HepG2 (cell line): ENCODE results near the gene RDH11. TPM values are rescaled to one million over a fixed set of nuclear protein-coding genes. Genes with fewer than 3 reads are reported as not detected.

Experiments
- ATAC-seq: fragments of 200-7000 bp; cut with Tn5 transposase; 3 replicates; pipeline ENCODE4 v1.9.1; 2020; ENCODE audit warnings: mild to moderate bottlenecking, moderate library complexity
- BruUV-seq: library from RNA; stranded (reverse); fragments of 400-500 nt; replicated peaks from 2 replicates; lab custom pipeline; 2021; lab: Mats Ljungman, UMichigan
- CTCF ChIA-PET: fragments of 300-600 bp; formaldehyde crosslinking; extraction: SDS; loops from one replicate; lab custom pipeline; 2021; ENCODE audit warnings: low total read pairs, inconsistent platforms, low intra/inter-chr PET ratio; lab: Yijun Ruan, JAX
- POLR2A ChIA-PET: fragments of 350-600 bp; sonication (Branson Sonifier 250); formaldehyde crosslinking; loops from one replicate; lab custom pipeline; 2020; ENCODE audit warnings: antibody characterized with exemption, inconsistent platforms; lab: Yijun Ruan, JAX
- DNase-seq: peaks from one replicate; pipeline ENCODE4 v3.0.0-alpha.2; 2015; ENCODE audit warnings: low spot score
- FAIRE-seq: peaks from 3 replicates; lab custom pipeline; 2011; peaks lifted over from hg19 to GRCh38; lab: Jason Lieb, UNC
- H2AFZ ChIP-seq: one replicate; pipeline ENCODE4 v1.6.1; 2011; ENCODE audit warnings: low read length, inconsistent platforms
- H3K27ac ChIP-seq: fragments of 300-600 bp; 3 replicates; pipeline ENCODE4 v1.8.0; 2011; ENCODE audit warnings: mixed run types, mild to moderate bottlenecking, mixed read lengths, low read length, inconsistent platforms; ENCODE audit not compliant: insufficient read depth; ENCODE audit errors: extremely low read length
- H3K27me3 ChIP-seq, 2 experiments: fragments of 200-600 bp in 1 of 2; 2 replicates in 1 of 2; 3 replicates in 1 of 2; pipeline versions ENCODE4 v1.6.0 to v1.8.0; 2011; ENCODE audit warnings: low read length in 2 of 2, mild to moderate bottlenecking in 2 of 2, moderate library complexity in 2 of 2, inconsistent platforms in 1 of 2; ENCODE audit not compliant: insufficient read depth in 2 of 2, control insufficient read depth in 1 of 2
- H3K36me3 ChIP-seq, 2 experiments: fragments of 200-600 bp in 1 of 2; replicated peaks in 1 of 2; 2 replicates in 1 of 2; 3 replicates in 1 of 2; pipeline versions ENCODE4 v1.5.1 to v1.8.0; 2011; ENCODE audit warnings: low read length in 2 of 2, inconsistent platforms in 1 of 2; ENCODE audit not compliant: insufficient read depth in 2 of 2, control insufficient read depth in 1 of 2
- H3K4me1 ChIP-seq: 2 replicates; pipeline ENCODE4 v1.5.1; 2012; ENCODE audit warnings: low read length, inconsistent platforms; ENCODE audit not compliant: insufficient read depth
- H3K4me2 ChIP-seq: 2 replicates; pipeline ENCODE4 v1.6.0; 2011; ENCODE audit warnings: low read depth, low read length, inconsistent platforms
- H3K4me3 ChIP-seq, 3 experiments: fragments of 200-600 bp in 1 of 3; sonication (generic), shearing (Covaris generic) in 1 of 3; replicated peaks in 1 of 3; 2 replicates each; pipeline ENCODE4 v1.5.1; 2011 to 2016; ENCODE audit warnings: low read length in 3 of 3, inconsistent platforms in 2 of 3, low read depth in 2 of 3, mild to moderate bottlenecking in 2 of 3, control low read depth in 1 of 3, mixed read lengths in 1 of 3; ENCODE audit not compliant: insufficient read depth in 1 of 3
- H3K79me2 ChIP-seq: one replicate; pipeline ENCODE4 v1.6.1; 2011; ENCODE audit warnings: low read length, inconsistent platforms; ENCODE audit not compliant: insufficient read depth
- H3K9ac ChIP-seq: 2 replicates; pipeline ENCODE4 v1.6.0; 2011; ENCODE audit warnings: mild to moderate bottlenecking, low read depth, low read length, inconsistent platforms; ENCODE audit not compliant: insufficient read depth
- H3K9me3 ChIP-seq: 2 replicates; pipeline ENCODE4 v1.5.1; 2012; ENCODE audit warnings: mild to moderate bottlenecking, low read length
- H4K20me1 ChIP-seq: 2 replicates; pipeline ENCODE4 v1.6.0; 2011; ENCODE audit warnings: inconsistent platforms, mild to moderate bottlenecking, low read length, moderate library complexity; ENCODE audit not compliant: insufficient read depth
- FOXK2 ChIP-seq: fragments of 450-650 bp; IDR thresholded peaks from 2 replicates; pipeline ENCODE4 v1.6.1; 2016
- HDAC1 ChIP-seq: sonication (generic); formaldehyde crosslinking; IDR thresholded peaks from 2 replicates; pipeline ENCODE4 v1.5.1; 2020; ENCODE audit warnings: mild to moderate bottlenecking, missing genetic modification reagents
- JARID2 ChIP-seq: sonication (generic); formaldehyde crosslinking; IDR thresholded peaks from 2 replicates; pipeline ENCODE4 v1.8.1; 2023; ENCODE audit warnings: missing genetic modification reagents, inconsistent platforms; ENCODE audit not compliant: insufficient replicate concordance
- KMT2A ChIP-seq: sonication (generic); formaldehyde crosslinking; IDR thresholded peaks from 2 replicates; pipeline ENCODE4 v1.4.0; 2020; ENCODE audit warnings: missing genetic modification reagents
- MAF1 ChIP-seq: sonication (generic); formaldehyde crosslinking; IDR thresholded peaks from 2 replicates; pipeline ENCODE4 v1.5.0; 2020; ENCODE audit warnings: missing genetic modification reagents, borderline replicate concordance
- MAFK ChIP-seq, 2 experiments: IDR thresholded peaks in 1 of 2; conservative IDR thresholded peaks in 1 of 2; 2 replicates each; pipeline ENCODE4 v1.6.1; 2011; ENCODE audit warnings: improper control_type of control experiment in 2 of 2, low read length in 2 of 2
- SP5 ChIP-seq: IDR thresholded peaks from 2 replicates; pipeline ENCODE4 v1.6.1; 2016; ENCODE audit warnings: low read depth, borderline replicate concordance
- TAF1 ChIP-seq: sonication (generic); formaldehyde crosslinking; IDR thresholded peaks from 2 replicates; pipeline ENCODE4 v1.4.0; 2020; ENCODE audit warnings: missing genetic modification reagents
- ZNF451 ChIP-seq: sonication (generic); formaldehyde crosslinking; IDR thresholded peaks from 2 replicates; pipeline ENCODE4 v1.5.0; 2020; ENCODE audit warnings: mild to moderate bottlenecking, missing genetic modification reagents
- ZNF672 ChIP-seq: sonication (generic); formaldehyde crosslinking; IDR thresholded peaks from 2 replicates; pipeline ENCODE4 v1.8.1; 2022; ENCODE audit warnings: missing genetic modification reagents
- WGBS: methylation state at CpG from one replicate; pipeline ENCODE4 v1.1.6; 2017; ENCODE audit warnings: low lambda C conversion rate; 5-methylcytosine and 5-hydroxymethylcytosine counted together
- in situ Hi-C: cut with HindIII; loops from 2 replicates; pipeline ENCODE4 v1.10.0; 2017; ENCODE audit warnings: low pct_unique_long_range_greater_than_20kb; ENCODE audit not compliant: extremely low pct_ligation_motif_present
- intact Hi-C: fragments of 100-400 bp; cut with micrococcal nuclease; formaldehyde crosslinking; loops from one replicate; pipeline ENCODE4 v1.10.0; 2022; ENCODE audit not compliant: unreplicated experiment
- polyA plus RNA-seq, 8 experiments: library from polyadenylated mRNA; depleted of rRNA in 3 of 8; stranded (reverse) in 7 of 8; unstranded in 1 of 8; fragments of >200 nt; fragmentation: Illumina TruSeq in 4 of 8; extraction: Trizol in 4 of 8; gene quantifications; 2 replicates each; pipeline versions ENCODE4 v1.2.1 to v1.2.3, GENCODE V29; 2011 to 2016; ENCODE audit warnings: low read depth in 4 of 8, missing spikeins in 1 of 8, mixed read lengths in 1 of 8; ENCODE audit not compliant: insufficient read depth in 1 of 8
- total RNA-seq, 5 experiments: library from RNA; depleted of rRNA; stranded (reverse); fragments of >200 nt; fragmentation: Illumina TruSeq; extraction: Trizol; gene quantifications; 2 replicates each; pipeline ENCODE4 v1.2.3, GENCODE V29; 2016; ENCODE audit warnings: low read depth in 1 of 5
- TF ChIP-seq, protein P1 (sequence below): sonication (generic); formaldehyde crosslinking; IDR thresholded peaks from 2 replicates; pipeline ENCODE4 v1.8.1; 2023; ENCODE audit warnings: missing genetic modification reagents, mild to moderate bottlenecking, borderline replicate concordance
- TF ChIP-seq, protein P2 (sequence below): sonication (generic); formaldehyde crosslinking; IDR thresholded peaks from 2 replicates; pipeline ENCODE4 v1.4.0; 2020; ENCODE audit warnings: missing genetic modification reagents
- TF ChIP-seq, protein P3 (sequence below): sonication (generic); formaldehyde crosslinking; IDR thresholded peaks from 2 replicates; pipeline ENCODE4 v1.4.0; 2020; ENCODE audit warnings: missing genetic modification reagents
- TF ChIP-seq, protein P4 (sequence below): sonication (generic); formaldehyde crosslinking; IDR thresholded peaks from 2 replicates; pipeline ENCODE4 v1.4.0; 2020; ENCODE audit warnings: low read depth, mild to moderate bottlenecking, missing genetic modification reagents

Gene RDH11
- total and polyA plus RNA-seq, 2 of the 13 experiments (the other 11 are each of a cell fraction or from before 2014, with no cell fraction given): 106 to 131 TPM

DNA sequence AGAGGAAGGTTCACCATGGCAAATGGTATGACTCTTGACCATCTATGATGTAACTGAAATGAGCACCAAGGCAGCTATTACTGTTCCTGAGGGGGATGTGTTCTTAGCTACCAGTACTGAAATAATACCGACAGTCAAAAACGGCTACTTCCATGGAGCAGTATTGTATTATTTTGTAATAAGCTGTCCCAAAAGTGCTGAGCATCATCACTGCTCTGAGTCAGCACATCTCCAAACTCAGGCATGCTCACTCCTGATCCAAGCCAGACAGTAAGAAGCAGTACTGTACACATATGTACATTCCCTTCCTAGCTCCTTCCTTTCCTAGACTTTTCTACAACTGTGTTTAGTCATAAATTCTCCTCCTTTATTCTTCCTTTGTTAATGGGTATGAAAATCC is 29.7 kb downstream of the RDH11 start:
- no peak overlapping the region for H3K27ac ChIP-seq
- no peaks in the 10 kb centered on the region for H3K9me3 ChIP-seq
- in situ Hi-C loops: loop anchor here (5.0 to 10.0 kb wide), 3 partner anchors 36 to 81 kb away; partner anchors contain the start of genes ARG2 and RDH12
- no TSS peak for BruUV-seq
- 0 out of 4 replicates have a peak, but pooled peaks of 1 of the 2 experiments have one; percentile 26 for TF ChIP-seq MAFK (conservative IDR thresholded peaks at IDR 0.05 in 1 of 2, IDR thresholded peaks at IDR 0.05 in 1 of 2; ENCODE audit: low read length in 2 of 2)
- TF ChIP-seq, protein P1, sequence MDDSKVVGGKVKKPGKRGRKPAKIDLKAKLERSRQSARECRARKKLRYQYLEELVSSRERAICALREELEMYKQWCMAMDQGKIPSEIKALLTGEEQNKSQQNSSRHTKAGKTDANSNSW (CRISPR knock-in tag): no peak
- CTCF ChIA-PET: interaction anchor here (2.0 to 5.4 kb wide), 3 partner anchors 47 to 81 kb away, joined by 11 to 49 read pairs (median 38); partner anchors contain the start of genes ARG2 and PIGH
- H4K20me1 ChIP-seq: no peaks in the 10 kb centered on the region
- 95% methylated on average over 2 of the region's 2 CpGs for WGBS
- H3K36me3 ChIP-seq: no peaks in the 10 kb centered on the region; a peak in 2 of 5 replicates
- no peak overlapping the region for H3K4me3 ChIP-seq
- H3K4me2 ChIP-seq: no peak overlapping the region
- no peak for FAIRE-seq
- intact Hi-C loops: loop anchor here (10.0 kb wide), 2 partner anchors 141 to 241 kb away; no protein-coding TSS in a partner anchor
- no peaks in the 10 kb centered on the region for H3K4me1 ChIP-seq
- DNase-seq: no peak
- H3K9ac ChIP-seq: no peak overlapping the region
- no peak for ATAC-seq
- H2AFZ ChIP-seq: no peak overlapping the region
- H3K27me3 ChIP-seq: no peaks in the 10 kb centered on the region
- peaks cover 29% of the 10 kb centered on the region for H3K79me2 ChIP-seq
- POLR2A ChIA-PET: interaction anchor here (1.2 kb wide), 1 partner anchor 132 kb away, joined by 3 read pairs; the partner anchor contains the start of gene PLEKHH1

DNA sequence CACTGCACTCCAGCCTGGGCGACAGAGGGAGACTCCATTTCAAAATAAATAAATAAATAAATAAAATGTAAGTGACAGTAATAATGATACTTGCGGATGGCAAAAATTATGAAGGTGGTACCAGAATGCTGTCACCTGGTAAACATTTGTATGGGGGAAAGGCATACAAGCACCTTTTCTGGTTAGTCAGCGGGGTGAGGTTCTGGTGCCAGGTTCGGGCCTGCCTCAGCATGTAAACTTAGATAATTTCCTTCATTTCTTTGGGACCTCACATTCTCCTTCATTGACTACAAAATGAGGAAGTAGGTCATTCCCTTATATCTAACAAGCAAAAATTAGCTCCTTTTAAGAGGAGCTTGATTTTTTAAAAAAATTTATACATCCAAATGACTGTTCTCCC is 31.9 kb downstream of the RDH11 start:
- intact Hi-C loops: loop anchor here (10.0 kb wide), 2 partner anchors 139 to 239 kb away; no protein-coding TSS in a partner anchor
- 96% methylated on average over 4 of the region's 4 CpGs for WGBS
- FAIRE-seq: no peak
- Histone ChIP-seq H3K36me3 (peaks cover 2 to 11% of the 10 kb centered on the region in 2 experiments; a peak in 4 of 5 replicates), H3K4me3 (no peak overlapping the region), H4K20me1 (no peaks in the 10 kb centered on the region), H3K4me1 (no peaks in the 10 kb centered on the region), H3K4me2 (no peak overlapping the region), H3K79me2 (peaks cover 21% of the 10 kb centered on the region), H2AFZ (no peak overlapping the region), H3K9ac (no peak overlapping the region), H3K27ac (no peak overlapping the region), H3K27me3 (no peaks in the 10 kb centered on the region; a peak in 1 of 5 replicates), H3K9me3 (no peaks in the 10 kb centered on the region)
- POLR2A ChIA-PET: no interaction called here
- CTCF ChIA-PET: no interaction called here
- DNase-seq: no peak
- in situ Hi-C loops: loop anchor here (10.0 kb wide), 1 partner anchor 79 kb away; no protein-coding TSS in a partner anchor
- no peak for ATAC-seq
- no TSS peak for BruUV-seq
- TF ChIP-seq FOXK2: no peak
- TF ChIP-seq, protein P2, sequence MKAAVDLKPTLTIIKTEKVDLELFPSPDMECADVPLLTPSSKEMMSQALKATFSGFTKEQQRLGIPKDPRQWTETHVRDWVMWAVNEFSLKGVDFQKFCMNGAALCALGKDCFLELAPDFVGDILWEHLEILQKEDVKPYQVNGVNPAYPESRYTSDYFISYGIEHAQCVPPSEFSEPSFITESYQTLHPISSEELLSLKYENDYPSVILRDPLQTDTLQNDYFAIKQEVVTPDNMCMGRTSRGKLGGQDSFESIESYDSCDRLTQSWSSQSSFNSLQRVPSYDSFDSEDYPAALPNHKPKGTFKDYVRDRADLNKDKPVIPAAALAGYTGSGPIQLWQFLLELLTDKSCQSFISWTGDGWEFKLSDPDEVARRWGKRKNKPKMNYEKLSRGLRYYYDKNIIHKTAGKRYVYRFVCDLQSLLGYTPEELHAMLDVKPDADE (CRISPR knock-in tag): no peak
- no peak for TF ChIP-seq ZNF672 (CRISPR knock-in tag)
- no peak for TF ChIP-seq MAF1 (CRISPR knock-in tag)
- TF ChIP-seq ZNF451: no peak
- TF ChIP-seq JARID2 (CRISPR knock-in tag): no peak
- TF ChIP-seq HDAC1 (CRISPR knock-in tag): no peak
- TF ChIP-seq, protein P3, sequence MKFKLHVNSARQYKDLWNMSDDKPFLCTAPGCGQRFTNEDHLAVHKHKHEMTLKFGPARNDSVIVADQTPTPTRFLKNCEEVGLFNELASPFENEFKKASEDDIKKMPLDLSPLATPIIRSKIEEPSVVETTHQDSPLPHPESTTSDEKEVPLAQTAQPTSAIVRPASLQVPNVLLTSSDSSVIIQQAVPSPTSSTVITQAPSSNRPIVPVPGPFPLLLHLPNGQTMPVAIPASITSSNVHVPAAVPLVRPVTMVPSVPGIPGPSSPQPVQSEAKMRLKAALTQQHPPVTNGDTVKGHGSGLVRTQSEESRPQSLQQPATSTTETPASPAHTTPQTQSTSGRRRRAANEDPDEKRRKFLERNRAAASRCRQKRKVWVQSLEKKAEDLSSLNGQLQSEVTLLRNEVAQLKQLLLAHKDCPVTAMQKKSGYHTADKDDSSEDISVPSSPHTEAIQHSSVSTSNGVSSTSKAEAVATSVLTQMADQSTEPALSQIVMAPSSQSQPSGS (CRISPR knock-in tag): no peak
- no peak for TF ChIP-seq SP5
- TF ChIP-seq KMT2A (CRISPR knock-in tag): no peak
- TF ChIP-seq, protein P4, sequence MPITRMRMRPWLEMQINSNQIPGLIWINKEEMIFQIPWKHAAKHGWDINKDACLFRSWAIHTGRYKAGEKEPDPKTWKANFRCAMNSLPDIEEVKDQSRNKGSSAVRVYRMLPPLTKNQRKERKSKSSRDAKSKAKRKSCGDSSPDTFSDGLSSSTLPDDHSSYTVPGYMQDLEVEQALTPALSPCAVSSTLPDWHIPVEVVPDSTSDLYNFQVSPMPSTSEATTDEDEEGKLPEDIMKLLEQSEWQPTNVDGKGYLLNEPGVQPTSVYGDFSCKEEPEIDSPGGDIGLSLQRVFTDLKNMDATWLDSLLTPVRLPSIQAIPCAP (CRISPR knock-in tag): no peak
- no peak for TF ChIP-seq TAF1 (CRISPR knock-in tag)
